HL-60/S4 (cell line): Measurements from ENCODE around the gene OR1I1.
"Not testable (repeated sequence)": the region's sequence is repeated elsewhere in the genome, so short reads cannot be mapped to it uniquely, and the experiment has no call there.

Experiments
- in situ Hi-C: fragments of 300-500 bp; cut with MboI; formaldehyde crosslinking; loops from 2 replicates; pipeline ENCODE4 v1.14.3; 2022; ENCODE audit warnings: low sequenced_read_pairs

OR1I1 gene

GRCh38 chr19:15081911-15082310 is at the start of gene OR1I1:
Gene OR1I1, plus strand, starts transcription at chr19:15082211. Its CDS starts 4,855 bp downstream, at chr19:15087066.
- in situ Hi-C loops: no loop called here

DNA sequence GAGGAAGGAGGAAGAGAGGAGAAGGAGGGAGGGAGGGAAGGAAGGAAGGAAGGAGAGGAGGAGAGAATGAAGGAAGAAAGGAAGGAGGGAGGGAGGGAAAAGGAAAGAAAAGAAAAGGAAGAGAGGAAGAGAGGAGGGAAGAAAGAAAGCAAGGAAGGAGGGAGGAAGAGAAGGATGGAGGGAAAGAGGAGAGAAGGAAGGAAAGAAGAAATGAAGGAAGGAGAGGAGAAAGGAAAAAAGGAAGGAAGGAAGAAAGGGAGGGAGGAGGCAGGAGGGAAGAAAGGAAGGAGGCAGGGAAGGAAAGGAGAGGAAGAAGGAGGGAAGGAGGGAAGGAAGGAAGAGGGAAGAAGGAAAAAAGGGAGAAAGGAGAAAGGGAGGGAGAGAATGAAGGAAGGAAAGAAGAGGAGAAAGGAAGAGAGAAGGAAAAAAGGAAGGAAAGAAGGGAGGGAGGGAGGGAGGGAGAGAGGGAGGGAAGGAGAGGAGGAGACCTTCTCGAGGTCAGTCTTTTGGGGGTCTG is 46.2 kb upstream of the OR1I1 start:
- in situ Hi-C loops: no loop called here

DNA sequence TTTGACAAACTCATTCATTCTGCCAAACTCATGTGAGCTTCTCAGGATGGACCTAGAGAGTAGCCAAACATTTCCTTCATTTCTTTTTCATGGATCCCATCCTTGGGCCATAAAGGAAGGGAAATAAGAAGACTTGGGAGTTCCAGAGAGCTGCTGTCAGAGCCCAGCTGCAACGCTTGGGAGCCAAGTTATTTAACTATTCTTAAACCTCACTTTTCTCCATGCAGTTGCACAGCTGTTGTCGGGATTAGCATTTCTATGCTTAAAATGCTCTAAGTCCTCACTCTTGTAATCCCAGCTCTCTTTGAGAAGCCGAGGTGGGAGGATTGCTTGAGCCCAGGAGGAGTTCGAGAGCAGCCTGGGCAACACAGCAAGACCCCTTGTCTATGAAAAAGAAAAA is 44.4 kb upstream of the OR1I1 start:
- in situ Hi-C loops: no loop called here

DNA sequence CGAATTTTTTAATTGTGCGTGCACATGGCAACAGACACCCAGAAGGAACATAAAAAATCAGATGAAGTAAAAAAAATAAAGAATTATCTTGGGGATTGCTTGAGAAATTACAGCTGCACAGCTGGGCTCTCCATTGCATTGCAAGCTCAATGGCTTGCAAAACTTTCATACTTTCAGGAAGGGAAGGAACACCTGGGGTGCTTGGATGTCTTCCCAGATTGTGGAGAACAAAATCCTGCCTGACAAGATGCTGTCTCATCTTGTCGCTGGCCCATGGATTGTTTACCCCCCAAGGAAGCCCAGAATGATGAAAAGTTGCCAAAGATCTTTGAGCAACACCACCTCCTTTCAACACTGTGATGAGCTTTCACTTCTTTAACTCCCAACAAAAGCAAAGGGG is 43.7 kb upstream of the OR1I1 start:
- in situ Hi-C loops: no loop called here

- in situ Hi-C loops: no loop called here
These were observed 40.0 kb upstream of the OR1I1 start for GRCh38 chr19:15042003-15042402.

DNA sequence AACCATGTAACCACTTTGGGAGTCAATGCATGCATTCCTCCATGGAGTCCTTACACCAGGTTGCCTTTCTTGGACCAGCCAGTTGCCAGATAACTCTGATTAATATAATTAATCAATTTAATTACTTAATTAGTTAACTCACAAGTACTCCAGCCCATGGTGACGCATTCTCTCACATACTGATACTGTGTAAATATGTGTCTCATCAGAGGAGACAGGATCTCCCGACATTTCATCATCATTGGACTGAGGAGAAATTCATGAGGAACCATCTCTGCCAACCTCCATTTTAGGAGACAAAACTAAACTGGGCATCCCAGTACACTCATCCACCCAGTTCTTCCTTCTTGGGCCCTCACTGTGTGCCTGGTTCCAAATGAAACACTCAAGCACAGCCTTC is 39.2 kb upstream of the OR1I1 start:
- in situ Hi-C loops: no loop called here

DNA sequence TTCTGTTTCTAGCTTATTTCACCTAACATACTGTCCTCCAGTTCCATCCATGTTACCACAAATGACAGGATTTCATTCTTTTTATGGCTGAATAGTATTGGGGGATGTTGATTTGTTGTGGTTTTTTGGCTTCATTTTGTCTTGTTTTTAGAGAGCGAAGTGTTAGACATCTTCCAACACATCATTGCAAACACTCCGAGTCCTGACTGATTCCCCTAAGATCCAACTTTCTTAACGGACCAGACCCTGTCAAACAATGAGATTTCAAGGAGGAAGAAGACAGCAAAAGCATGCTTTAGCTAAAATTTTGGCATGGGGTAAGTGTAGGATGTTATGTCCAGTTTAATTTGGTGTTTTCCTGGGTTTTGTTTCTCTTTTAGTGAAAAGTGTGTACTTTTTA is 36.5 kb upstream of the OR1I1 start:
- in situ Hi-C loops: no loop called here

DNA sequence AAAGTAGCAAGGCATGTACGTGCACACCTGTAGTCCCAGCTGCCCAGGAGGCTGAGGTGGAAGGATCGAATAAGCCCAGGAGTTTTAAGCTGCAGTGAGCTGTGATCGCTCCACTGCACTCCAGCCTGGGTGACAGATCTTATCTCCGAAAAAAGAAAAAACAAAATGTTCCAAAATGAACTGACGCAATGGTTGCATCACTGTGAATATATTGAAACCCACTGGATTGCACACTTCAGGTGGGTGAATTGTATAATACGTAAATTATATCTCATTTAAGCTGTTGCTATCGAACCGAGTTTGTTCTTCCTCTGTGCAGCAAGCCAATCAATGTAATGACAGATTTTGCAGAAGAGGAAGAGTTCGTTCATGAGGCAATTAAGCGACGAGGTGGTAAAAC is 34.3 kb upstream of the OR1I1 start:
- in situ Hi-C loops: no loop called here

DNA sequence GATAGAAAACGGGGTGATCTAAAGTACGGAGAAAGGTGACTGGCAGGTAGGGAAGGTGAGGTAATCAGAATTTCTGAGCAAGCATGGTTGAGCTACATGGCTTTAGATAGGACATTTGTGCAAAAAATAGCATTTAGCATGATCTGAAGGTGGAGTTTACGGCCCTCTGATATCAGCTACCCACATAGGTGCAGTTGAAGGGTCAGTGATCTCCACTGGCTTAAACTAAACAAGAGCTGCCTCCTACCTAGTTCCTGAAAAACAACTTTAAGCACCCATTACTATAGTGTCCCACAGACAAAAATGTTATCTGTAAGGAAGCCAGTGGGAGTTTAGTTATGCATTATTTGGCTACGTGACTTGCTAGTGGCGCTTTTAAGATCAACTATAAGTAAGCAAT is 33.9 kb upstream of the OR1I1 start:
- in situ Hi-C loops: no loop called here

- in situ Hi-C loops: no loop called here
These were observed 33.0 kb upstream of the OR1I1 start, which contains the start of gene CASP14 for GRCh38 chr19:15048885-15049541. Gene CASP14, plus strand, starts transcription at chr19:15049480. Its CDS starts 2,772 bp downstream, at chr19:15052252.

- in situ Hi-C loops: no loop called here
These were observed 31.4 kb upstream of the OR1I1 start for GRCh38 chr19:15050639-15051038.

- in situ Hi-C loops: no loop called here
These were observed 20.0 kb upstream of the OR1I1 start for GRCh38 chr19:15062036-15062435.

DNA sequence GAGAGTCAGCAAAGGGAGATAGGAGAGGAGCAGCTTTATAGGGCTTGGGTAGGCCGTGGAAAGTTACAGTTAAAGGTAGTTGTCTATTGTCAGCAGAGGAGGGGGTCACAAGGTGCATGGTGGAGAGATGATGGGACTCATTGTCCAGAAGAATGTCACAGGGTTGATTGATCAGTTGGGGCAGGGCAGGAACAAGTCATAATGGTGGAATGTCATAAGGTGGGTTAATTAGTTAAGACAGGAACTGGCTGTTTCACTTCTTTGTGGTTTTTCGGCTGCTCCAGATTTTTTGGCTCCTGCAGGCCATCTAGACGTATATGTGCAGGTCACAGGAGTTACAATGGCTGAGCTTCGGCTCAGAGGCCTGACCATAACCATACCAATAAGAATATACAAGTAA is 11.6 kb upstream of the OR1I1 start:
- in situ Hi-C loops: not testable (repeated sequence)

DNA sequence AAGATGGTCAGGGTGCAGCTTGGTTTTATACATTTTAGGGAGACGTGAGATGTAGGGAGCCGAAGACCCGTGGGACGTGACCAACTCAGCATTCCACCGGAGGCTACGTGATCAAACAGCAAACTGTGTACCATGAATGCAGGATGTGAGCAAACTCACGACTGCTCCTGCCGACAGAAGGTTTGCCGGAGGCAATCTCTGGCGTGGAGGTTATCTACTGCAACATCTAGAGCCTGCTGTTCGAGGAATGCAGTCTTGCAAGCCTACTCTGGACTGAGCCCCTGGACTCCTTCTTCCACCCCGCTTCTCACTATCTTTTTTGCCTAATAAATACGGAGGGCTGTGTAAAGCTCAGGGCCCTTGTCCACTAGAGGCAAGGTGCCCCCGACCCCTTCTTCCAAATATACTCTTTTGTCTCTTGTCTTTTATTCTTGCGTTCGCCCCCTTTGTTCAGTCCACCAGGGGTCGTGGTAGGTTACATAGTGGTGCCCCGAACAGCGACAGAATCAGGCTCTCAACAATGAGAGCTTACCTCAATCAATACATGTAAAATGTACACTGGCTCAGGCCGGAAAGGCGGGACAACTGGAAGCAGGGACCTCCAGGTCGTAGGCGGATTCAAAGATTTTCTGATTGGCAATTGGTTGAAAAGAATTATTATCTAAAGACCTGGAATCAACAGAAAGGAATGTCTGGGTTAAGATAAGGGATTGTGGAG is 8.9 kb upstream of the OR1I1 start:
- in situ Hi-C loops: no loop called here

- in situ Hi-C loops: no loop called here
These were observed 7.6 kb upstream of the OR1I1 start for GRCh38 chr19:15074371-15074770.

- in situ Hi-C loops: no loop called here
These were observed 6.2 kb upstream of the OR1I1 start for GRCh38 chr19:15075806-15076205.

GRCh38 chr19:15080002-15080401 is 2.0 kb upstream of the OR1I1 start:
- in situ Hi-C loops: not testable (repeated sequence)

- in situ Hi-C loops: no loop called here
These were observed 5.2 kb downstream of the OR1I1 start for GRCh38 chr19:15087182-15087581.

DNA sequence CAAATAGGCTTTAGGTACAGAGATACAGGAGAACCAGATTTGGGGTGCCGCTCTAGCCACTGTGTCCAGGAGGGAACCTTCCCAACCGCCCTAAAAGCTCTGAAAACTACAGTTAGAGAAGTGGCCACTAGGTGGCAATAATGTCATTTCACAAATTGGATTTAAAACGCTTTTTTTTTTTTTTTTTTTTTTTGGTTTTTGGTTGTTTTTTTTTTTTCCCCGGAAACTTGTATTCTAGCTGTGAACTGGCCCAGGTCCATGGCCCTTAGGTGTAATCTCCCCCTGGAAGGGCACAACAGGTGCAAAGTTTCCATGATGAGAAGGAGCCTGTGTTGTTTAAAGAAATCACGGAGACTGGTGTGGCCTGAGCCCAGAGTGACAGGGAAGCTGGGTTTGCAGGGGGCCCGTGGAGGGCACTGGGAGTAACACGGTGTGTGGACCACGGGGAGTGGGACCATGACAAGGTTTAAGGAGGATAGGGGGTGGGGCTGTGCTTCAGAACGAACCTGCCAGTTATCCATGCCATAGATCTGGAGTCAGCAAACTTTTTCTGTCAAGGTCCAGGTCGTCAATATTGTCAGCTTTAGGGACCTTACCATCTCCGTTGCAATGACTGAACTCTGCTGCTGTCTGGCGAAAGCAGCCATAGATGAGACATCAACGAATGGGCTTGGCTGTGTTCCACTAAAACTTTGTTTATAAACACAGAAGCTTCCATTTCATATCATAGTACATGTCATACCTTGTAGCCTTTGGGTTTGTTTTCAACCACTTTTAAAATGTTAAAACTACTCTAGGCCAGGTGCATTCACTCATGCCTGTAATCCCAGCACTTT is 10.1 kb downstream of the OR1I1 start:
- in situ Hi-C loops: no loop called here

DNA sequence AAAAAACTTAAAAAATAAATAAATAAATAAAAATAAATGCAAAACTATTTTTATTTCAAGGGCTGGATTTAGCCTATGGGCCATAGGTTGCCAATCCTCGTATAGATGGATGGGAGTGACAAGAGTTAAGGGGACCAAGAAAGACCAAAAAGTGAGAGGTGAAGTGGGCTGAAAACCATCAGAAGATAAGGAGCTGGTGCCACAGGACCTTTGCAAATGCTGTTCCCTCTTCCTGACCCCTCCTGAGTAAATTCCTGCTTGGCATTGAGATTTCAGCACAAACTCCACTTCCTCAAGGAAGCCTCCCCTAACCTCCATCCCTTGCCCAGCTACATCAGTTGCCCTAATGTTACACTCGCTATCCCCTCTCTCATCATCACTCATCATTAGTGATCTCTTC is 11.0 kb downstream of the OR1I1 start:
- in situ Hi-C loops: no loop called here

GRCh38 chr19:15096223-15096622 is 14.2 kb downstream of the OR1I1 start:
- in situ Hi-C loops: no loop called here
